Cardiac muscle cell (in vitro differentiated cells and primary cell): Measurements from ENCODE around the gene SASH1. TPM values are rescaled to one million over a fixed set of nuclear protein-coding genes. Genes with fewer than 3 reads are reported as not detected.

Source experiments
- DNase-seq, 2 donors: peaks; one replicate each; pipeline versions ENCODE4 v3.0.0 to v3.0.0-alpha.2; 2010 to 2017; ENCODE audit warnings: low read depth in 1 of 2, low spot score in 1 of 2
- H3K27ac ChIP-seq: fragments of 200-600 bp; sonication (generic); 2 replicates; pipeline ENCODE4 v1.5.1; 2016
- H3K27me3 ChIP-seq: fragments of 200-600 bp; sonication (generic); 2 replicates; pipeline ENCODE4 v1.6.0; 2016; ENCODE audit warnings: control low read depth
- H3K36me3 ChIP-seq: fragments of 200-600 bp; sonication (generic); 2 replicates; pipeline ENCODE4 v1.5.1; 2016; ENCODE audit warnings: control low read depth
- H3K4me1 ChIP-seq: fragments of 200-600 bp; sonication (generic); 2 replicates; pipeline ENCODE4 v1.8.1; 2017; ENCODE audit warnings: low read depth, mild to moderate bottlenecking, mixed run types
- H3K4me3 ChIP-seq: fragments of 200-600 bp; sonication (generic); 2 replicates; pipeline ENCODE4 v1.5.1; 2016; ENCODE audit warnings: mild to moderate bottlenecking
- H3K9me3 ChIP-seq: fragments of 200-600 bp; sonication (generic); 2 replicates; pipeline ENCODE4 v1.5.1; 2017; ENCODE audit warnings: low read depth, mild to moderate bottlenecking, control low read depth
- polyA plus RNA-seq: library from polyadenylated mRNA; unstranded; fragments of >200 nt; fragmentation: Nextera tagmentation; extraction: Ambion mirVana; gene quantifications from 2 replicates; pipeline ENCODE4 v1.2.1, GENCODE V29; 2016
- total RNA-seq: library from RNA; depleted of rRNA; stranded (reverse); fragments of >200 nt; gene quantifications from 2 replicates; pipeline ENCODE4 v1.2.3, GENCODE V29; 2016
- TF ChIP-seq, protein P1 (sequence below): IDR thresholded peaks from 2 replicates; pipeline ENCODE4 v1.5.1; 2012; ENCODE audit warnings: low read depth, mild to moderate bottlenecking, low read length

The SASH1 gene
- total and polyA plus RNA-seq, 2 experiments from 2014 or later: 7.2 to 17.1 TPM

DNA sequence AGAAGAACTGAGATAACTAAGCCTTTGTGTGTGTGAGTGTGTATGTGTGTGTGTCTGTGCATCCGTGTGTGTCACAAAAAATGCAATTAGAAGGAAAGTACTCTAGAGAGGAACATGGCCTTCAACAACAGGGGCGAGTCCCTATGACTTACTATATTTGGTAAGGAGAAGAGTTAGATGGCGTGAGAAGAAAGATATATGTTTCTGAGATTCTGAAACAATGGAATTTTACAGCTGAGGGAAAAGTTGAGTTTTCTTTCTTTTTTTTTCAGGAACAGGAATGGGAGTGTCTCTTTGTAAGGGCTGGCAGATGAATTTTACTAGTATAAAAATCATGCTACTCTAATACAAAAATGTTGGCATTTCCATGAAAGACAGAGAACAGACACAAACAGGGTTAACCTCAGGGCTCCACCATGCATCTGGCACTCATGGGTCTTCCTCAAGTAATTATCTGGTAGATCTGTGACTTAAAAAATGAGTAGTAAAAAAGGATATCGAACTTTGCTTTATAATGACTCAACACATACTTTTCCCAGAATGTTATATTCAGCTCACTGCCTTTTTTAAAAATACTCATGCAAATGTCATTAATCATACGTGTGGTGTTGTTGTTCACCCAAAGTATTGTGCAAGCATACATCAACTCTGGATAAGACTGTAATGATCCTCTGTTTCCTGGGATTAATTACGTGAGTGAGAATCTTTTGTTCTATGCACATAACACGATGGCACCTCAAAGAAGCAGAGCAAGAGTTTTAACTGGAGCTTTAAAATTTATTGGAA lies 12.8 kb upstream of the SASH1 start:
- Histone ChIP-seq H3K9me3 (no peaks in the 10 kb centered on the region), H3K27me3 (no peaks in the 10 kb centered on the region), H3K4me1 (peaks cover 5% of the 10 kb centered on the region), H3K4me3 (no peak overlapping the region), H3K27ac (no peak overlapping the region), H3K36me3 (no peaks in the 10 kb centered on the region)
- peak in 1 of 2 donors; percentile 86 for DNase-seq
- TF ChIP-seq, protein P1, sequence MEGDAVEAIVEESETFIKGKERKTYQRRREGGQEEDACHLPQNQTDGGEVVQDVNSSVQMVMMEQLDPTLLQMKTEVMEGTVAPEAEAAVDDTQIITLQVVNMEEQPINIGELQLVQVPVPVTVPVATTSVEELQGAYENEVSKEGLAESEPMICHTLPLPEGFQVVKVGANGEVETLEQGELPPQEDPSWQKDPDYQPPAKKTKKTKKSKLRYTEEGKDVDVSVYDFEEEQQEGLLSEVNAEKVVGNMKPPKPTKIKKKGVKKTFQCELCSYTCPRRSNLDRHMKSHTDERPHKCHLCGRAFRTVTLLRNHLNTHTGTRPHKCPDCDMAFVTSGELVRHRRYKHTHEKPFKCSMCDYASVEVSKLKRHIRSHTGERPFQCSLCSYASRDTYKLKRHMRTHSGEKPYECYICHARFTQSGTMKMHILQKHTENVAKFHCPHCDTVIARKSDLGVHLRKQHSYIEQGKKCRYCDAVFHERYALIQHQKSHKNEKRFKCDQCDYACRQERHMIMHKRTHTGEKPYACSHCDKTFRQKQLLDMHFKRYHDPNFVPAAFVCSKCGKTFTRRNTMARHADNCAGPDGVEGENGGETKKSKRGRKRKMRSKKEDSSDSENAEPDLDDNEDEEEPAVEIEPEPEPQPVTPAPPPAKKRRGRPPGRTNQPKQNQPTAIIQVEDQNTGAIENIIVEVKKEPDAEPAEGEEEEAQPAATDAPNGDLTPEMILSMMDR: no peak

DNA sequence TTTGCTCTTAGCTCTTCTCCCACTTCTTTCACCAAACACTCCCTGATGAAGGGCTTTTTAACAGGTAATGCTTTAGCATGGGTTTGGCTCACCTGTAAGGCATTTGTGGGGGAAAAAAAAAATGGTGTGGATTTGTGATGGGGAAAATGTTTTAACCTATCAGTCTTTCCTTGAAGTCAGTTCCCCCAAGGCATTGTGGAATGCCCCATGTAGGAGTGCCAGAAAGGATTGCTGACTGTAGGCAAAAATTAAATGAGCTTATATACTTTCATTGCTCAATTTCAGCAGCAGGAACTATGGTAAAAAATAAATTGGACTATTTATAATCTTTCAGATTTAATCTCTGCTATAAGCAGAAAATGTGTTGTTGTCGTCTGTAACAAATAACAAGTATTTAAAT lies 10.6 kb upstream of the SASH1 start:
- TF ChIP-seq, protein P1: no peak
- Histone ChIP-seq H3K4me1 (peaks cover 5% of the 10 kb centered on the region), H3K27me3 (no peaks in the 10 kb centered on the region), H3K4me3 (no peak overlapping the region), H3K9me3 (no peaks in the 10 kb centered on the region), H3K36me3 (no peaks in the 10 kb centered on the region), H3K27ac (no peak overlapping the region)
- peak in 1 of 2 donors; percentile 32 for DNase-seq

DNA sequence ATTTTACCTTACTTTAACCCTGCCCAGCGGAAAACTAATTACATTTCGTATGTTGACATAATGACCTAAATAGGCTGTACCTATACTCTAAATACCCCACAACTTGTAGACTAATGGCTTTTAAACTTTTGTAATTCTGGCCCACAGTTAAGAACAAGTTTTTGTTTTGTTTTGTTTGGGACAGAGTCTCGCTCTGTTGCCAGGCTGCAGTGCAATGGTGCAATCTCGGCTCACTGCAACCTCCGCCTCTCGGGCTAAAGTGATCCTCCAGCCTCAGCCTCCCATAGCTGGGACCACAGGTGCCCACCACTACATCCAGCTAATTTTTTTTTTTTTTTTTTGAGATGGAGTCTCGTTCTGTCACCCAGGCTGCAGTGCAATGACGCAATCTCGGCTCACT lies 5.7 kb upstream of the SASH1 start:
- H3K4me3 ChIP-seq: no peak overlapping the region
- no peak for DNase-seq
- no peaks in the 10 kb centered on the region for H3K27me3 ChIP-seq
- H3K9me3 ChIP-seq: no peaks in the 10 kb centered on the region
- TF ChIP-seq, protein P1: no peak
- H3K4me1 ChIP-seq: peaks cover 4% of the 10 kb centered on the region
- H3K36me3 ChIP-seq: no peaks in the 10 kb centered on the region
- H3K27ac ChIP-seq: no peak overlapping the region

DNA sequence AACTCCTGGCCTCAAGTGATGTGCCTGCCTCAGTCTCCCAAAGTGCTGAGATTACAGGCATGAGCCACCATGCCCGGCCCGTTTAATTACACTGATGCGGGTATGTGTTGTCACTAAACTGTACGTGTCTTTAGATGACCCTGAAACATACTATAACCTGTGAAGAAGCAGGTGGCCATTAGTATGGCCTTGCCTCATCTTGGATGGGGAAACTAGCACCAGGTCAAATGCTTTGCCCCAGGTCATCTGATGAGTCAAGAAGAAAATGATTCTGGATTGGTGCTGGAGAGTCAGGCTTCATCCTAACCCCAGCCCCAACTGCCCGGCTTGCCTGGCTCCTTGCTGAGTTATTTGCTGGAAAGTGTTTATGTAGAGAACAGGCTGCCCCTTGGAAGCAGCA lies 2.9 kb upstream of the SASH1 start:
- no peak overlapping the region for H3K4me3 ChIP-seq
- H3K36me3 ChIP-seq: no peaks in the 10 kb centered on the region
- TF ChIP-seq, protein P1: no peak
- H3K4me1 ChIP-seq: peaks cover 5% of the 10 kb centered on the region
- H3K27ac ChIP-seq: no peak overlapping the region
- H3K27me3 ChIP-seq: no peaks in the 10 kb centered on the region
- DNase-seq: no peak
- no peaks in the 10 kb centered on the region for H3K9me3 ChIP-seq

DNA sequence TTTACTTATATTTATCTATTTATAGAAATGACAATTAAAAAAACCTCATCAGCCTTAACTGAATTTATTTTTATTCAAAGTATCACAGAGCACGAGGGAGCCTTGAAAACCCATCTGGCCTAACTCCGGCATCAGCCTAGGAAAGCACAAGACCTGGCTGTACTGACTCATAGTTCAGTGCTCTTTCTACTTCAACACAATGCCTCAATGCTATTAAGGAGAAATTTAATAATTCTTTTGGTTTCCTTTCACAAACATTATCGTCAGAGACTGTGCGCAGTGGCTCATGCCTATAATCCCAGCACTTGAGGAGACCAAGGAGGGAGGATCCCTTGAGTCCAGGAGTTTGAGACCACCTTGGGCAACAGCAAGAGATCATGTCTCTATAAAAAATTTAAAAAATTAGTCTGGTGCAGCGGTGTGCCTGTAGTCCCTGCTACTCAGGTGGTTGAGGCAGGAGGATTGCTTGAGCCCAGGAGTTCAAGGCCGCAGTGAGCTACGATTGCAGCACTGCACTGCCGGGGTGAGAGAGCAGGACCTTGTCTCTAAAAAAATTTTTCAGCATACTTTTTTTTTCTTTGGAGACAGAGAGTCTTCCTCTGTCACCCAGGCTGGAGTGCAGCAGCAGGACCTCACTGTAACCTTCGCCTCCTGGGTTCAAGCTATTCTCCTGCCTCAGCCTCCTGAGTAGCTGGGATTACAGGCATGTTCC lies 1.9 kb upstream of the SASH1 start:
- no peak for DNase-seq
- H3K36me3 ChIP-seq: no peaks in the 10 kb centered on the region
- no peak overlapping the region for H3K4me3 ChIP-seq
- no peak overlapping the region for H3K27ac ChIP-seq
- peaks cover 5% of the 10 kb centered on the region for H3K4me1 ChIP-seq
- H3K9me3 ChIP-seq: no peaks in the 10 kb centered on the region
- TF ChIP-seq, protein P1: no peak
- H3K27me3 ChIP-seq: no peaks in the 10 kb centered on the region
